ENCODE measurements around the gene CCDC28B. TPM values are rescaled to one million over a fixed set of nuclear protein-coding genes. Genes with fewer than 3 reads are reported as not detected.

Gene CCDC28B
- total RNA-seq, 1 experiment from 2014 or later = 25.1 TPM

DNA sequence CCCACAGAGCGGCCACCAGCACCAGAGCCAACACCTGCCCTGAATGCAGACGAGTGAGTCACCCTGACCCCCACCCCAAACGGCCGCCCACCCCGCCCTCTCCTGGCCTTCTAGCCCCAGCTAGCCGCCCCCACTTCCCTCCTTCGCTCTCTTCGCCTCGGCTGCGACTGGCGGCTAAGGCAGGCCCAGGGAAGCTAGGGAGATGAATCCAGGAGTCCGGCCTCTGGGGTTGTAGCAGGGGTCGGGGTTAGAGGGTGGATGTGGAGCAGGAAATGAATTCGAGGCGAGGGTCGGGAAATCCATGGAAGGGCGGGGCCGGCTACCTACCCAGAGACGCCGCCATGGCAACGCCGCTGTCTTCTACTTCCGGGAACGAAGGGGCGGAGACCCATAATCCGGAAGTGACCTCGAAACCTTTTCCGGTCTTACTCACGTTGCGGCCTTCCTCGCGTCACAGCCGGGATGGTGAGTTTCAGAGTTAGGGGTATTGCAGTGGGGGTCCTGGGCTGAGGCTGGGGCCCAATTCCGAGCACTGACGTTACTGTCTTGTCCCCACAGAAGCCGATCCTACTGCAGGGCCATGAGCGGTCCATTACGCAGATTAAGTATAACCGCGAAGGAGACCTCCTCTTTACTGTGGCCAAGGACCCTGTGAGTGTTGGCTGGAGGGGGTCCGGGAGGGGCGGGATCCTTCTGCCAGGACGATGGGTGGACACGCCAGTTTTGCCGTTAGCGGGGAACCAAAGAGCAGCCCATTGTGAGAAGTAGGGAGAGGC, 21.8 kb downstream of the CCDC28B start, which contains the start of the genes EIF3I and TMEM234:
Gene EIF3I, plus strand, starts transcription at position 428 of the 776 bp plus-strand sequence. Its CDS starts 35 bp downstream, at position 463.
Gene TMEM234, minus strand, starts transcription at position 374 of the 776 bp plus-strand sequence. Its CDS starts 31 bp downstream, at position 343.
- DNase-seq (ENCODE audit: low spot score) = peak; percentile 89

DNA sequence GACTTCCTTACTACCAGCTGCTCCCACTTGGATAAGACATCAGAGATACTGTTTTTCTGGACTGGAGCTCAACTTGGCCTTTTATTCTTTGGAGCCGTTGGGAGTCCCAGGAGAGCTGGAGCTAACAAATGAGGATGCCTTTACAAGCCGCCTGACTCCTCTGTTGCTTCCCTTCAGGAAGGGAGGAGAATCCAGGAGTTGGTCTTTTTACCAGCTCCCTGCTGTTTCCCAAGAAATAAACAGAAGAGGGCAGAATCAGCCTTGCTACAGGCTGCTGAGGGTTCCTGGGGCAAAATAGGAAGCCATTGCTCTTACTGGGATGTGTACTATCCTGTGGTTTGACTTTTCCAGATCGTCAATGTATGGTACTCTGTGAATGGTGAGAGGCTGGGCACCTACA, 23.3 kb downstream of the CCDC28B start:
- no peak for DNase-seq (ENCODE audit: low spot score)

DNA sequence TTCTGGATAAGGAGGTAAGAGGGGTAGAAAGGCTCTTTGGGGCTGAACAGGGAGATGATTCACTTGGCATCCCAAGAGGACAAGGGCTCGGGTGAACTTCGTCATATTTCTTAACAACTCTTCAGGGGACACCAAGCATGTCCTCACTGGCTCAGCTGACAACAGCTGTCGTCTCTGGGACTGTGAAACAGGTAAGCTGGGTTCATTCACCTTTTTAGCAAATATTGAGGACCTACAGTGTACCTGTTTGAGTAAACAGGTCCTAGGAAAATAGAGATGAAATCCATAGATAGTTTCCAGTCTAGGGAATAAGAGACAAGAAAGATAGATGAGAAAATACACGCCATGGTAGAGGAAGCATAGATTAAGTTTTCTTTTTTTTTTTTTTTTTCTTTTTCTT, 23.9 kb downstream of the CCDC28B start:
- no peak for DNase-seq (ENCODE audit: low spot score)

DNA sequence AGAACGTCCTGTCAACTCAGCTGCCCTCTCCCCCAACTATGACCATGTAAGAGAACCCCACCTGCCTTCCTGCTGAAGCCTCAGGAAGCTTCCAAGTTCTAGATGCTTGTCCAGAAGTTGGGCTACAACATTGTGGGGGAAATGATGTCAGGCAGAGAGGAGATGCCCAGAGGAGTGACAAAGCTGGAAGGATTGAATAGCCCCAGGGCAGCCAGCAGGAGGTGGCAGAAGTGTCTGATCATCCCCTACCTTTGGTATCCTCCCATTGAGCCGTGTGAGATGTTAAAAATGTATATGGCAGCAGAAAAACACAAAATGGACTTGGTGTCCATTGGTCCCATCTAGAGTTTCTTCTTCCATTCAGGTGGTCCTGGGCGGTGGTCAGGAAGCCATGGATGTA, 28.4 kb downstream of the CCDC28B start:
- DNase-seq (ENCODE audit: low spot score) = no peak

DNA sequence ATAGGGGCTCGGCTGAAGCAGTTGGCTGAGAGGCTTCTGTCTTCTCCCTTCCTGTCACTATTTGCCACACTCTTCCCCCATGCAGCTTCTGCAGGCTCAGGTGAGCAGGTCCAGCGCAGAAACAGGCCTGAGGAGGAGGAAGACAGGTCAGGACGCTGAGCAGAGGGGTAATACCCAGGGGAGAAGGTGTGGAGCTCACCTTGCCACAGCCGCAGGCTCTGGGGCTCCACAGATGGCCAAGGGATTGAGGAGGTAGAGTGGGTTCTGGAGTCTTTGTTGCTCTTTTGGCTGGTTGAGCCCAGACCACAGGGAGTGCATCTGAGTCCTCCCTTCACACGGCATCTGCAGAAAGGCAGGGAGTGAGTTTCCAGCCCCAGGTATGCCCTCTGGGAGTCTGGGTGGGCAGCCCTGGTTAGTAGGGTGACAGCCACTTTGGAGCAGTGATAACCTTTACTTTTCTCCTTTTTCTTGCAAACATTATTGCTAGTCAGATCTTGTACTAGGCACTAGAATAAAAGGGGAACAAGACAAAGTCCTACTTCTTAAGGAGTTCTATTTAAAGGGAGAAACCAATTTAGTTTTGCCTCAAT, 31.5 kb downstream of the CCDC28B start:
- DNase-seq (ENCODE audit: low spot score) = no peak

GRCh38 chr1:32232558-32233304, 32.3 kb downstream of the CCDC28B start:
- no peak for DNase-seq (ENCODE audit: low spot score)

DNA sequence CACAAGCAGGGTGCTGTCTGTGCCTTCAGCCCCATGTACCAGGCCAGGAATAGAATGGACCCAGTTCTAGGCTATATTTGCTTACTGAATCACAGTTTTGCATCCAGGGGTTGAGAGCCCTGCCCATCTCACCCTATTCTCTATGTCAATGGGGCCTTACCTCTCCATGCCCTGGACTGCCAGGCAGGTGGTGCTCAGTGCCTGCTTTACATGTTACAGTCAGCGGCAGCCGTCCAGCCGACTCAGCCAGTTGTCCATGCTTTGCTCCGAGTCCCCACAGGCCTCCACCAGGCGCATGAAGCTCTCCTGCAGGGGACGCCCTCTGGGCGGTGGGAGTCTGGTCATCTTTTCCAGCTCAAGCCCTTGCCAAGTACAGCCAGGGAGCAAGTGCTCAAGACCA, 34.4 kb downstream of the CCDC28B start:
- DNase-seq (ENCODE audit: low spot score) = no peak

GRCh38 chr1:32239337-32239736, 38.9 kb downstream of the CCDC28B start:
- DNase-seq (ENCODE audit: low spot score) = no peak

GRCh38 chr1:32239790-32240139, 39.4 kb downstream of the CCDC28B start:
- DNase-seq (ENCODE audit: low spot score) = no peak

DNA sequence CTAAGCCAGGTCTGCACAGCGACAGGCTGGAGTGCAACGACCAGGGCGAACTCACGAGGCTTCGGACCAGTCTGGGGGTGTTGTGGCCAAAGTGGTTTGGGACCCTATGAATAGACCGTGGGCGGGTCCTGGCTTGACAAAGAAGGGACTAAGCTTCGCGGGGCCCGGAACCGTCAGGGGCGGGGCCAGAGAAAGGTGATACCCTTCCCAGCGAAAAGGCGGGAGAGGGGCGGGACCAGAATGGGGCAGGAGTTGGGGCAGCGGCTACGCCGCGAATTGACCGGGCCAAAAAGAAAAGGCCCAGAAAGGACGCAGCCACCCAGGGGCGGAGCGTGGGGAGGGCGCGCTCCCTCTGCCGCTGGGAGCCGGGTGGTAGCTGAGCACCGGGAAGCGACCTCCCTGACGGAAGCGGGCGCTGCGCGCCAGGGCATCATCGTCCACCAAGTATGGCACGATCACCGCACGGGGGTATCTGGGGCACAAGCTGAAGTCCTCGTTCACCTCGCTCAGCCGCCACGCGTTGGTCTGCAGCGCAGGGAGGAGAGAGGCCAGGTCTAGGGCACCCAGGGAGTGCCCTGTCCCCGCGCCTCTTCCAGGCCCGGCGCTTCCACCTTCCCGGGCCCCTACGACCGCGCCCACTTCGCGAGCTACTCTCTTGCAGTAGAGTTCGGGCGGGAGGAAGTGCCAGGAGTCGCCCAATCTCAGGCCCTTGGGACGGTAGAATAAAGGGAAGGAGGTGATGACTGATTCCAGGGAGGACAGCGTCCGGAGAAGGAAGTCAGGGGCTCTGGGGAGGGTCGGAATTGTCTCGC, 40.0 kb downstream of the CCDC28B start:
- DNase-seq (ENCODE audit: low spot score) = no peak

DNA sequence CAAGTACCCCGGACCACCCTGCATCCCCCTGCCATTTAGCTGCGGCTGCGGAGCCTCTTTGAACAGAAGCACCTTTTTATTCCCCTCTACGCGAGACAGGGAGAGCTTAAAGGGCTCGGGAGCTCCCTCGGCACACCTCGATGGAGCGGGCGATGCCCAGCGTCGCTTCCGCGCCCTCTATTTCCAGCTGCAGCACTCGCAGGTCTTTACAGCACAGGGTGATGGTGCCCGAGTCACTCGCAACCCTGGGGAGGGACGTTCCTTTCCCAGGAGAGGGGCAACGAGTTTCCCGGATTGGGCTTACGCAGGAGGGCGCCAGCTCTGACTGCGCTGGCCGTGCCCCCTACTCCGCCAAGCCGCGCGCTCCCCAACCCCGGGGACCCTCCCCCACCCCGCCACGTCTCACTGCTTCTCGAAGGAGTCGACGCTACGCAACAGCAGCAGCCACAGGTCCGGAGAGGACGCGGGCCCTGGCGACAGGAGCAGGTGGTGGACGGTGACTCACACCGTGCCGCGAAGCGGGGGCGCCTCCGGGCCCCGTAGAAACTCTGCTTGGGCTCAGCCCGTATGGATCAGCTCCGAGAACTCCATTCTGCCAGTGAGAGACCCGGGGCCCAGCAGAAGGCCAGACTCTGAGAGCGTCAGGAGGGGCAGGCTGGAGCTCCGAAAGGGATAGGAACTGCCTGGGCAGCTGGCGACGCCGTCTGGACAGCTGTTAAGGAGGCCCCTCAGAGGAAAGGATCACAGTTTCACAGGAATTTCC, 40.8 kb downstream of the CCDC28B start:
- peak; percentile 37 for DNase-seq (ENCODE audit: low spot score)

DNA sequence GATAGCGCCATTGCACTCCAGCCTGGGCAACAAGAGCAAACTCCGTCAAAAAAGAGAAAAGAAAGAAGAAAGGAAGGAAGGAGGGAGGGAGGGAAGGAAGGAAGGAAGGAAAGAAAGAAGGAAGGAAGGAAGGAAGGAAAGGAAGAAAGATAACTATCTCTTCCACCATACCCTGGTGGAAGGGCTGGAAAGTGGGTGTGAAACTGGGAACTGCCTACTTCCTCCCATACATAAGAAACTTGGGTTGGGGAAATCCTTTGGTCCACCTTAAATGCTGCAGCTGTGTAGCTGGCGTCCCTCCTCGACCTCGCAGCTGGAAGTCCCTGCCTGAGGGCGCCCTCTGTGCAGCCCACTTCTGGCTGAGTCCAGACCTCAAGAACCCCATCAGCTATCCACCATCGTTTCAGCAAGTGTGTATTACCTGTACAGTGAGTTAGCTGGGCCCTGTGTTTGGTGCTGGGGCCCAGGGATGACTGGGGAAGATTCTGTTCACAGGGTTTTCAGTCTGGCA, 42.0 kb downstream of the CCDC28B start:
- no peak for DNase-seq (ENCODE audit: low spot score)

- no peak for DNase-seq (ENCODE audit: low spot score)
Measured at GRCh38 chr1:32246888-32247273, 46.5 kb downstream of the CCDC28B start, which contains the start of gene FAM167B. TSS of gene FAM167B (plus strand) at chr1:32247222. CDS start at chr1:32247422, 200 bp downstream.

DNA sequence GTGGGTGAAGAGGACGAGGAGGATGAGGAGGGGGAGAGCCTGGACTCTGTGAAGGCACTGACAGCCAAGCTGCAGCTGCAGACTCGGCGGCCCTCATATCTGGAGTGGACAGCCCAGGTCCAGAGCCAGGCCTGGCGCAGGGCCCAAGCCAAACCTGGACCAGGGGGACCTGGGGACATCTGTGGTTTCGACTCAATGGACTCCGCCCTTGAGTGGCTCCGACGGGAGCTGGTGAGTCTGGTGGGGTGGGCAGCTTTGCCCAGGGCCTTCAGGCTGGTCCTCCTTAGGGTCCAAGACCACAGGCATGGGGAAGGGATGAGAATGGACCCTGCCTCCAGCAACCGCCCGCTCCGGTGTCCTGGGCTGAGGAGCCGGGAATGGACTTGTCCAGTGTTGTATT, 47.1 kb downstream of the CCDC28B start:
- no peak for DNase-seq (ENCODE audit: low spot score)

DNA sequence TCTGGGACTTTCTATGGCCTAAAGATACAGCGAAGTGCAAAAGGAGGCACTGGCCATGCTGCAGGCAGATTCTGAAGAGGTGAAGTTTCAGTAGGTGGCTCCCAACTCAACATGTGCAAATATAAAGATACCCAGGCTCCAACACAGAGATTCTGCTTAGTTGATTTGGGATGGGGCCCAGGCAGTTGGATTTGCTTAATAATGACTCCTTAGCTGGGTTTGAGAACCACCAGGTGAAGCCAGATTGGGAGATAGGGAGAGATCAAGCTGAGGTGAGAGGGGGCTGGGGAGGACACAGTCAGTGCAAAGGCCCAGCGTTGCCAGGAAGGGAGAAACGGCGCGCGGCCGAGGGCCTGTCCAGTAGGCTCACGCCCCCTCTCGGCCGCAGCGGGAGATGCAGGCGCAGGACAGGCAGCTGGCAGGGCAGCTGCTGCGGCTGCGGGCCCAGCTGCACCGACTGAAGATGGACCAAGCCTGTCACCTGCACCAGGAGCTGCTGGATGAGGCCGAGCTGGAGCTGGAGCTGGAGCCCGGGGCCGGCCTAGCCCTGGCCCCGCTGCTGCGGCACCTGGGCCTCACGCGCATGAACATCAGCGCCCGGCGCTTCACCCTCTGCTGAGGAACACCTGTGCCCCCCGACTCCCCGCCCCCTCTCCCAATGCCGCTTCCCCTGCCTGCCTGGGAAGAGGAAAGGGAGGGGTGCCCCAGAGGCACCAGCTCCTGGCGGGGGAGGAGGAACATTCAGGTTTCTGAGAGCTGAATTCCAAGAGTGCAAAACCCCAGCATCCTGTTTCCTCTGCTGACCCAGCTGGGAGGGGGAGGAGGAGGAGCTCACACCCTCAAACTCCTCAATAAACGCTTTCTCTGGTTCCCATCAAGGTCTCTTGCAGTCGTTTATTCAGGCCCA, 47.8 kb downstream of the CCDC28B start:
- no peak for DNase-seq (ENCODE audit: low spot score)

DNA sequence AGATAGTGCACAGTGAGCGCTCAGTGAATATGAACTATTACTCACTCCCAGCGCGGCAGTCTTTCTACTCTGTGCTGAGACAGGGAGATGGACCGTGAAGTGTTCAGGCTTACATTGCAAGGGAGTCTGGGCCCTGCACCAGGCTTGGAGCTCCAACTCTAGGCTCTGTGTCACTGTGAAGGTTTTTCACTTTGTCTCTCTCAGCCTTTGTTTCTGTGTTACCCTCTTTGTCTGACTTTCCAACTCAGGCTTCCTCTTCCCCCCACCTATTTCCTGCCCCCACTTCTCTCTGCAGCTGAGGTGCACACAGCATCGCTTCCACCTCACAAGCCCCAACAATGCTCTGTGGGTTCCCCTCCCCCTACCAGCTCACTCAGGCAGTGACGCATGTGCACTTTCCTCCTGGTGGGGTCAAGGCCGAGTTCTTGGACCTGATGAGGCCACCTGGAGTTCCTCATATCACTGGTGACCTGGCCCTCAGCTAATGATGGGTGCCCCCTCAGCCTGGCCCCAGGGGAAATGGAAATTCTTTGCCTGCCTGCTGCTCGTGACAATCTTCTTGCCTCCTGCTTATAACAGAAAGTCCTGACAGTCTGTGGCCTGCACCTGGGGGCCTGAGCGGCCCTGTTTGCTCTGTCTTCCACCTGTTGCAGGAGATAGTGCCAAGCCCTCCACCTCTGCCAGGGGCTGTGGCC, 49.6 kb downstream of the CCDC28B start:
- DNase-seq (ENCODE audit: low spot score) = no peak

- DNase-seq (ENCODE audit: low spot score) = no peak
Measured at GRCh38 chr1:32250893-32251716, 50.7 kb downstream of the CCDC28B start, which contains the start of gene LCK. TSS of gene LCK (plus strand) at chr1:32251265. CDS start at chr1:32274330, 23,065 bp downstream.
